GM15510 (cell line): ENCODE results near the gene LRCH2.

Experiments
- POLR2A ChIP-seq: IDR thresholded peaks from 3 replicates; pipeline ENCODE4 v1.6.1; 2011; ENCODE audit warnings: borderline replicate concordance; ENCODE audit not compliant: insufficient read length; ENCODE audit errors: extremely low read depth

LRCH2 gene

DNA sequence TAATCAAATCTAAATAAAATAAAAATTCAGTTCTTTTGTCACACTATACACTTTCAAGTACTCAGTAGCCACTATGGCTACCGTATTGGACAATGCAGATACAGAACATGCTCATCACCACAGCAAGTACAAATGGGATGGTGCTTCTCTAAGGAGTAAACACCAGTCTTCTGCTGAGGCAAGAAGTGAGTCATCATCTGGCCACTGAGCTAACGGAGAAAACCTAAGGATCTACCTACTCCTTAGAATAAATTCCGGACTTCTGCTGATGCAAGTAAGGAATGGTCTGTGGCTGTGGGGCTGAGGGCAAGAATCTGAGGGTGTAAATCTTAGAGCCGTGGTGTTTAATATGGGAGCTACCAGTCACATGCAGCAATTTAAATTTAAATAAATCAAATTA, 56.0 kb downstream of the LRCH2 start:
- TF ChIP-seq POLR2A, result no peak

DNA sequence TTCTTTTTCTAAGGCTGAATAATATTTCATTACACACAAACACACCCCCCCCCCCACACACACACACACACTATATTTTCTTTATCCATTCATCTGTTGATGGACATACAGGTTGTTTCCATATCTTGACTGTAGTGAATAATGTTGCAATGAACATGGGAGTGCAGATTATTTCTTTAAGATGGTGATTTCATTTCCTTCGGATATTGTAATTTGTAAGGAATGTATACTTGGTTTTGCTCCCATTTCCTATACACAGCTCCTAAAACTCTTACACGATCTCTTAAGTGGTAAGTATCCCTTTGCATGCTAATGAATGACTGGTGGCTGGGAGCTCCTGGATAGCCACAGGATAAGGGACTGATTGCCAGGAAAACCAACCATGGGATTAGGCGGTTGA, 59.3 kb downstream of the LRCH2 start:
- no peak for TF ChIP-seq POLR2A

DNA sequence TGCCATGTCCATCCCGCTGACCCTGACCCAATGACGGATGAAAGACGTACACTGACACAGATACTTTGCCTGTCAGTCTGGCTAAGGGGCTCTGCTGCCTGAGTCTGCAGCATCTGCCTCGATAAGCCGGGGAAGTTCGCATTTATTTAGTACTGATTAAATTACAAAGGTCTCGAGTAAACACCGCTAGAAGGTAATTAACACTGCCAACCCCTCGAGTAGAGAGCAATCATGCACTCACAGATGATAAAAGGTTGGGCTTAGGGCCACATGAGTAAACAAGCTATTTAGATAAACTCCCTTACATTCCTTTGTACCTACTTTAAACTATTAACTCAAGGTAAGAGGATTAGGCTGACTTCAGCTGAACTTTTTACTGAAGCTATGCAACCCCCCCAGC, 60.7 kb downstream of the LRCH2 start:
- TF ChIP-seq POLR2A, result no peak

DNA sequence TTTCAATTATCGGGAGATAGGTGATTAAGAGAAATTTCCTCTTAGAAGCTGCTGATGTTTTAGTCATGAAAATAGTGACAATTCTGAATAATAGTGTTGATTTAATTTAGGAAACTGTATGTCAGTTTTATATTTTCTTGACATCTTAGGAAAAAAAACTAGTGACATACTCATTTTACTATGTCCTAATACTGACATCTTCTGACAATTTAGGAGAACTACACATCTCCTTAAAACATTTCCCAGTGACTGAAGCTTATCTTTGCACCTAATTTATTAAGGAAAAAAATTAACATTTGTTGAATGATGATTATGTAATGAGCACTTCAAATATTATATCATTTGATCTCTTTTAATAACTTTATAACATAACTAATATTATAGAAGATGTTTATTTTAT, 86.7 kb downstream of the LRCH2 start:
- TF ChIP-seq POLR2A, result no peak

DNA sequence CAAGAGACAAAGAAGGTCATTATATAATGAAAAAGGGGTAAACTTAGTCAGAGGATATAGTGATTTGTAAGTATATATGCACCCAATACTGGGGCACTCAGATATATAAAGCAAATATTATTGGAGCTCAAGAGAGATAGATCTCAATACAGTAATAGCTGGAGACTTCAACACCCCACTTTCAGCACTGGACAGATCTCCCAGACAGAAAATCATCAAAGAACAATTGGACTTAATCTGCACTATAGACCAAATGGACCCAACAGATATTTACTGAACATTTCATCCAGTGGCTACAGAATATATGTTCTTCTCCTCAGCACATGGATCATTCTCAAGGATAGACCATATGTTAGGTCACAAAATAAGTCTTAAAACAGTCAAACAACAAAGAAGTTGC, 91.8 kb downstream of the LRCH2 start:
- TF ChIP-seq POLR2A, result no peak

DNA sequence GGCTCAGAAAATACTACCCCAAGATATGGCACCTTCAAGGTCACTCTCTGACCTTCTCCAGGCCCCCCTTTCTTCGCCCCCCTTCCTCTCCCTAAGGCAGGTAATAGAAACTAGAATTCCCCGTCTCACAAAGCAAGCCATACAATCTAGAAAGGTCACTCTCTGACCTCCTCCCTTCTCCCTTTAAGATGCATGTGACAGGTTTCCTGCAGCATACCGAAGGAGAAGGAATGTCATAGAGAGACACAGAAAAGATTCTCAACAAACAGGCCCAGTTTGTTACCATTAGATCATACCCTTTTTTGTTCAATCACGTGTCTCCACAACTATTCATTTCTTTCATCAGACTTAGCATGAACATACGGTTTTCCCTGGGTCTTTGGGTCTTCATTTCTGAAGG, 95.9 kb downstream of the LRCH2 start:
- no peak for TF ChIP-seq POLR2A

DNA sequence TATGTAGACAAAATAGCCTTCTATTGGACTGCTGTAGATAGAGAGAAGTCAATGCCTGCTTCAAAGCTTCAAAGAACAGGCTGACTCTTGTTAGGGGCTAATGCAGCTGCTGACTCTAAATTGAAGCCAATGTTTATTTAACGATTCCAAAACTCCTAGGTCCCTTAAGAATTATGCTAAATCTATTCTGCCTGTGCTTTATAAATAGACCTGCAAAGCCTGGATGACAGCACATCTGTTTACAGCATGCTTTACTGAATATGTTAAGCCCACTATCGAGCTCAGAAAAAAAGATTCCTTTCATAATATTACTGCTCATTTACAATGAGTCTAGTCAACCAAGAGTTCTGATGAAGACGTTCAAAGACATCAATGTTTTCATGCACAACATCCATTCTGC, 99.5 kb downstream of the LRCH2 start:
- no peak for TF ChIP-seq POLR2A

DNA sequence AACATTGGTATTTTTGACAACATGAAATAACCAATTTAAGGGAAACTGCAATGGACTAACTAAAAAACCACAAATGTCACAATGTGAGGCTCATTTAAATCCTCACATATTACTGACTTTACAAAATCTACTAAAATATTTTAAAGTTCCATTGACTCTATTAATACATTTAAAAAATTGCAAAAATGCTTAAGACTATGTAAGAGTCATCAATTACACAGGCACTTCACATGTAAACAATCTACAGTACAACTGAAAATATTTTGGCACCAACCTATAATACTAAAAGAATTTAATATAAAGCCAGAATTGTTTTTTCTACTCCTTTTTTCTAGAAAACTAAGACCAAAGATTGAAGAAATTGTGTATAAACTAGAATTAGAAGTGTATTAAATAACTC, 121.5 kb downstream of the LRCH2 start:
- no peak for TF ChIP-seq POLR2A

DNA sequence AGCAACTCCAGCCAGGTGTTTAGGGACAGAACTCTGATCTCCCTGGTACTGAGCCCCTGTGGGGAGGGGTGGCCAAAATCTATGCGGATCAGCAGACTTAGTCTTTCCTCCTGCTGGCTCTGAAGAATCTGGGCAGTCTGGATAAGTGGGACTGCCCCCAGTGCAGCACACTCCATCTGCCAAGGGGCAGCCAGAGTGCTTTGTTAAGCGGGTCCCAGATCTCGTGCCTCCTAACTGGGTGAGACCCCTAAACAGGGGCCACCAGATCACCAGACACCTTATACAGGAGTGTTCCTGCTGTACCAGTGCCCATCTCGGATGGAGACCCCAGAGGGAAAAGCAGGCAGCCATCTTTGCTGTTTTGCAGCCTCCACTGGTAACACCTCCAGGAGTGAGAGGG, 135.0 kb downstream of the LRCH2 start:
- TF ChIP-seq POLR2A, result no peak

DNA sequence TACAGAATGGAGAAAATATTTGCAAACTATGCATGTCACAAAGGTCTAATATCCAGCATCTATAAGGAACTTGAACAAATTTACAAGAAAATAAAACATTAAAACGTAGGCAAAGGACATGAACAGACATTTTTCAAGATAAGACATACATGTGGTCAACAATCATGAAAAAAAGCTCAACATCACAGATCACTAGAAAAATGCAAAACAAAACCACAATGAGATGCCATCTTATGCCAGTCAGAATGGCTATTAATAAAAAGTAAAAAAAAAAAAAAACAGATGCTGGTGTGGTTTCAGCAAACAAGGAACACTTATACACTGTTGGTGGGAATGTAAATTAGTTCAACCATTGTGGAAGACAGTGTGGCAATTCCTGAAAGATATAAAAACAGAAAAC, 140.7 kb downstream of the LRCH2 start:
- TF ChIP-seq POLR2A, result no peak

DNA sequence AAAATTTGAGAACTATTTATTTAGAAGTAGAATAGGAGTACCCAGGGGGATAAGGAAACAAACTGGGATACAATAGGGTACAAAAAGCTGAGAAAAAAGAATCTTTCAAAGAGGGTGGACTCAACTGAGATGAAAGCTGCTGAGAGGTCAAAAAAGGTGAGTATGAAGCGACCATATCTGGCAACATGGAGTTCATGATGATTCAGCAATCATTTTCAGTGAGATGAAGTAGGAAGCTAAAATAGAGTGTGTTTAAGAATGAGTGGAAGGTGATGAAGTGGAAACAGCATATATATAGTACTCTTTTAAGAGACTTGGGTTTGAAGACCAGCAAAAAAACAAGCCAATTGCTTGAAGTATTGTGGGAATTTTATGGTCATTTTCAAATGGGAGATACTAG, 144.5 kb downstream of the LRCH2 start:
- TF ChIP-seq POLR2A, result no peak

DNA sequence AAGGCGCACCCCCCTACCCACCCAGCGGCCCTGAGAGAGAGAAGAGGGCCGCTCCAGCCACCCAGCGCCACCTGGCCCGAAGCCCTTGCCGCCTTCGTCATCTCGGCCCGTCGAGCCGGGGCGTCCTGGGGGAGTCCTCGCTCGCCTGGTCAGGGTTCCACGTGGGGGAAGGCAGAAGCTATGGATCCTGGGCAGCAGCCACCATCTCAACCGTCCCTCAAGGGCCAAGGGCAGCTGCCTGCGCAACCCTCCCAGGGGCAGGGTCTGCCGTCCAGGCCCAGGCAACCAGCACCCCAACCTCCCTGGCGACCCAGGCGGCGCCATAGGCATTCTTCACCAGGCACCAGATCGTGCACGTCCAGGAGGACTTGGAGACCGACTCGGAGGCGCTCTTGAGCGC, 165.0 kb downstream of the LRCH2 start:
- TF ChIP-seq POLR2A, result no peak

DNA sequence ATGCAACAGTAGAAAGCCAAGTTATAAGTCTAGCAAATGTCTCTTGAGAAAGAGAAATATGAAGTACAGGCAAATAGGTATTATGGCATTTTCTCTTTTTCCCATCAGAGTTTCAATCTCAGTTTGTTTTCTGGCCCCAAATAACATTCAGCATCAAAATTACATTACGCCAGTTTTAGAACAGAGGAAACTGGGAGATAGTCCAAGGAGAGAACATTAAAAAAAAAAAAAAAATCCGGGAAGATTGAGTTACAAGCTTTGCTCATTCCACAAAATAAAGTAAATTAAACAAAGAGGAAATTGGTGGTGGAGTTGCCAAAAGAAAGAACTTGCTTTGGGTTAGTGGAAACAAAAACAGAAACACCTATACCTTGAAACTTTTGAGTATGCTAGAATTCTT, 166.1 kb downstream of the LRCH2 start:
- TF ChIP-seq POLR2A, result no peak

DNA sequence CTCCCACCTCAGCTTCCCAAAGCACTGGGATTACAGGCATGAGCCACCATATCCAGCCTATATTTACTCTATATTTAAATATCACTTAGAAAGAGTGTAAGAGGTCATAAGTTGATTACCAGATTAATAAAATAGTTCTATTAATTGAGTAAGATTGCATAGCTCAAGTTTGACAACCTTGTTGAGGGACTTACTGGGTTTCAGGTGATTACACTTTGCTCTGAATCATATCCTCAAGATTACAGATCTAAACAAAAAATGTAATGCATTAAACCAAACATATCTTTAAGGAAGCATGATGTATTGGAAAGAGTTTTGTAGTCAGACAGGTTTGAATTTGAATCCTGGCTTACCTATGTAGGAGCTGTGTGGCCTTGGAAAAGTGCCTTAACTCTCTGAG, 168.6 kb downstream of the LRCH2 start:
- no peak for TF ChIP-seq POLR2A
